Renal pelvis (tissue), 4 donors: ENCODE results near the gene INHBB. TPM values are rescaled to one million over a fixed set of nuclear protein-coding genes. Genes with fewer than 3 reads are reported as not detected.

Experiments
- DNase-seq: peaks from one replicate; pipeline ENCODE4 v3.0.0-alpha.2; 2013
- polyA plus RNA-seq, 3 donors: library from polyadenylated mRNA; unstranded; fragments of 120-200 nt; gene quantifications; one replicate each; pipeline ENCODE4 v1.2.1, GENCODE V29; 2013; ENCODE audit not compliant: insufficient read length in 3 of 3

Gene INHBB
- polyA plus RNA-seq, 3 donors, result 0.06 TPM; not detected in 1

DNA sequence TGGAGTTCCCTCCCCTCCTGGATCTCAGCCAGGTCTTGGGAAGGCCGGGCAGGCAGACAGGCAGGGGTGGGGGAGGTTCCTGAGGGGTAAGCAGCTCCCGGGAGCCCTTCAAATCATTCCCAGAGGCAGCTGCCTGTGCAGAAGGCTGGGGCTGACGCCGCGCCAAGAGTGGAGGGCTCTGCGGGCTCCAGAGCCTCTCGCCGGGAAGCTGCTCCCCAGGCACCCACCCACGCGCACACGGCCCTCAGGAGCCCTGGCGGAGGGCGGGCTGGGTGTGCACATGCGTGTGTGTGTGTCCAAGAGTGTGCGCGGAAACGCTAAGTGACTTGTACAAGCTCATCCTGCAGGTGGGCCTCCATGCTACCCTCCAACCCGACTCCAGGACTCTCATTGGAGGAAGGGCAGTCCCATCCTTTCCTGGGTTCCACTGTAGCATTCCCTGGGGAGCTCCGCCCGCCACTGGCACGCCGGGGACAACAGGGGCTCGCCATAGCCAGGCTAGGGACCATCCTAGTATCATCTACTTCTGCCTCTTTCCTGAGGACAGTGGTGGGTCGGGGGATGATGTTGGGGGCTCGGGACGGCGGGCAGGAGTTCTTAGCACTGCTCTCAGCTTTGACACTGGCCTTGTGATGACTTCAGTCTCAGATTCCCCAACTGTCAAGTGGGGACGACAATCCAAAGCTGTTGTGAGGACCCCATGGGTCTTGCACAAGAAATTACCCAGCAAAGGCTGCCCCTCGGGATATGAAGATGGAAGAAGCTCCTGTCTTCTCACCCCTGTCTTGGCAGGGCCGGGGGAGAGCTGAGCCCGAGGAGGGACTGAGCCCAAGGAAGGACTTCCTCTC, 50.3 kb downstream of the INHBB start:
- DNase-seq, result peak; percentile 74

DNA sequence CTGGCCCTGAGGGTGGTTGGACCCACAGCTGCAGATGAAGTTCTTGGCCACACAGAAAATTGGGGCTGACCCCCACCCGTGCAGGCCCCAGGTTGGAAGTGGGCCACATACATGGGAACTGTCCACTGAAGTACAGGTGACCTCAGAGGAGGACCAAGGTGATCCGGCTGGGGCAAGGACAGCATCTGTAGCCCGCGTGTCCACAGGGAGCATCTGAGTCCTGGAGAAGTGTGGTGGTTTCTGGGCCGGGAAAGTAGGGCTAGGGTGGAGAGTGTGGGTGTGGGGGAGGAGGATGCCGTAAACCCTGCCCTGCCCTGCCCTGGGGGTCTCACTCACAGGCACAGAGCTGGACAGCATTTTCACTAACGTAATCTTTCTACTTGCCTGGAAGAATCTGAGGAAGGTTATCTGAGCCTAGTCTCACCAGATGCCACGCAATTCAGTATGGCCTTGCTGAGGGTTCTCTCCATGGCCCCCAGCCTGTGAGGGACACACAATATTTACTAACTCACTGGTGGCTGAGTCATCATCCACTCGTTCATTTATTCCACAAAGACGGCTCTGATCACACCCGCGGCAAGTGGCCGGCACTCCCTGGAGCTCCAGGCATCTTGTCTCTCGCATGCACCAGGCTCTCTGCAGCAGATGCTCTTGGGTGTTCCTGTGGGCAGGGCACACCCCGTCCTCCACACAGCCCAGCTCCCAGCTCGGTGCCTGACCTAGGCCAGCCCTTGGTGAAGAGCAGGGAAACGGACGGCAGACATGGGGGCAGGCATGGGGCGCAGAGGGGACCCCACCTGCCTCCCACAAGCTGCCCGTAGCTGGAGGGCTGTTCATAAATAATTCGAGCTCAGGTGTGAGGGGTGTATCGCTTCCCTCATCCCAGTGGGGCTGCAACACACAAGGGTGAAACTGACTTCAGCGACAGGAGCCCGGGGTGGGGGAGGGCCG, 51.2 kb downstream of the INHBB start:
- no peak for DNase-seq

DNA sequence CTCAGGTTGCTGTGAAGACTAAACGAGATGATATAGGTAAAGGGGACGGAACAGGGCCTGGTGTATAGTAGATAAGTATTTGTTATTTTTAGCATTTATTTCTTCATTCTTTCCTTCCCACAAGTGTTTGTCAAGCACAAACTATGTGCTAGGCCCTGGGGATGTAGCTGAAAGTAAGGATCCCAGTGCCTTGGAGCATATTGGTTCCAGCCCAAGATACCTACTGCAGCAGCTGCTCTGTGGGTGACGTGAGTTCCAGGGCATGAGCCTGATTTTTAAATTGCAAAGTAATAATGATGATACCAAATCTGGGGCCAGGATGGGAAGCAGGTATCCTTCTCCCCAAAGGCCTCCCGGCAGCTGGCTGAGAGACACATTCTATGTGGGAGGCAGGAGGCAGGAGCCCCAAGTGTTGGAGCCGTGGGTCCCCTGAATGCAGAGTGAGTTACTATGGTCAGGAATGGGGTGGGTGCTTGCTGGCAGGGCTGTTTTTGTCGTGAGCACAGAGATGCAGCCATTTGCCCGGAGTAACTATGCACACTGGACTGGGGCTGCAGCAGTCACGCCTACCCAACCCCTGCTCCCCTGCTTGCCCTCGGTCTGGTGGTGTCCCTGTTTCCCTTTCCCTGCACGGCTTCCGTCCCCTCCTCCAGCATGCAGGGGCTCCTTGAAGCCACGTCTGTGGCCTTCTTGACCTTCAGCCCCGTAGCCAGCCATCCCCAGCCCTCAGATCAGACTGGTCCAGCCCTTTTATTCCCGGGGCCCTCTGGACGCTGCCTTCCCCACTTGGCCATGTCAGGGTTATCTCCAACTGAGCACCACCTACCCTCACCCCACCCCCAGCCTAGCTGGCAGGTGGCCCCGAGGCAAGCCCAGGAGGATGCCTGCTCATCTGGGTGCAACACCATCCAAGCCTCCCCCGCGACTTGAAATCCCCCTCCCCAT, 52.4 kb downstream of the INHBB start:
- no peak for DNase-seq

DNA sequence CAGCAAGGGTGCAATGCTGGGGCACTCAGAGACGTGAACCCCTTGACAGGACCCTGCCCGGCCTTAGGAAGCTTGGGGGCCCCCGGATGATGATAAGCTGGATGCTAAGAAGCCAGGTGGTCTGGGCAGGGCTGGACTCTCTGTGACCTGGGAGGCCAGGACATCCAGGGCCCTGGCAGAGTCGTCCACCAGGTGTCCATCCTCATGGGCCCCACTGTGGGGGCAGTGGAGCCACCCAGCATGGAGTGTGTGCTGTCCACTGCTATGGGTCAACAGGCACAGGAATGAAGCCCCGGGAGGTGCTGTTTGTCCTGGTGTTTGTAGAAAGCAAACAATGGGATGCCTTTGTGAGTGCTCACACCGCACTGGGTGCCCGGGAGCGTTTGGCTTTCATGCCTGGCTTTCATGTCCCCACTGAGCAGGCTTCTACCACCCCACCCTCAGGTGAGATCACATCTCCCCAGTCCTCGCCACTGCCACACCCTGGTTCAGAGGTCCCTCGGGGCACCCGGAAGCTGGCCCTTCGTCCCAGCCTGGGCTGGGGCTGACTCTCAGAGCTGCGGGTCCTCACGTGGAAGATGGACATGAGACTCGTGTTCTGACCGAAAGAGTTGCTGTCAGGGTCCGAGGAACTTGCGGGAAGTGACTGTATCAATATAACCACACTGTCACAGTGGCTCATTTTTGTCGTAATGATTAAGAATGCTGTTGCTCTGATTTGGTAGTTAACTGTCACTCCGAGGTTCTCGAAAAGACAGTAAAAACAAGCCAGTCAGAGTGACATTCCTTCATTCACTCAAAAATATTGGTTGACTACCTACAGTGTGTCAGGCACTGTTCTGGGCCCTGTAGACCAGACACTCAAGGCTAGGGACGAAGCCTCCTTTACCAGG, 53.3 kb downstream of the INHBB start:
- DNase-seq, result no peak

DNA sequence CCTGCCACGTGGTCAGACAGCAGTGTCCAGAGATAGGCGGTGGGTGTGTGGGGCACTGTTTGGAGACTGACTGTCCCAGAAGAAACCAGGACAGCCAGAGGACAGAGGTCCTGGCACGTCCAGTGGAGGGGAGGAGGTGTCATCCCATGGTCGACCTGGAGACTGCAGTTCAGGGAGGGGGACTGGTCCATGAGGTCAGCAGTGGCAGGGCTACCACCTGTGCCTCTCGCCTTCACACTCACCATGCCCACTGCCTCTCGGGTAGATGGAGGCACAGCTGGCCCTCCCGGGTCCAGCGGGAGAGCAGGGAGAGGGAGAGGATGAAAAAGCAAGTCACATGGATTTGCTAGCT, 53.9 kb downstream of the INHBB start:
- DNase-seq, result no peak

DNA sequence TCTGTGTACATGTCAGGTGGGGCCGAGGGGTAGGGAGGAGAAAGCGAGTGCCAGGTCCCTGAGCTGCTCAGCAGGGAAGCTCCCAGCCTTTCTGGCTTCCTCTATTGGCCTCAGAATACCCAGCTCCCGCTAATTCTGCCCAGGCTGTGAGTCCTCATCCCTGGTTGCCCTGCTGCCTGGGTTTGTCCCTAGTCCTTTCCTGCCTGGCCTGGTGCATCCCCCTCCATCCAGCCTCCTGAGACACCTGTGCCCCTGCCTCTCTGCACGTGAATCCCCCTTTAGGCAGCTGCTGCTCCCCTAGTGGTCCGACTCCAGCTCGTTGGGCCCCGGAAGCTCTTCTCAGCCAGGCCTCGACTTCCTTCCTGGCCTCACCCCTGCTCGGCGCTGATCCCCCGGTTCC, 54.6 kb downstream of the INHBB start:
- no peak for DNase-seq

Other genes starting within 250 kb of the INHBB start
- gene TMEM185B, start 122.7 kb upstream of the INHBB start, polyA plus RNA-seq, result 10 to 100 TPM; 25.0 to 27.3 (median 25.9) TPM
- 10 to 100 TPM; 67.3 to 82.4 (median 78.0) TPM for gene RALB, start 93.3 kb upstream of the INHBB start, polyA plus RNA-seq